ENCODE measurements around the gene ZNF836. TPM values are rescaled to one million over a fixed set of nuclear protein-coding genes. Genes with fewer than 3 reads are reported as not detected.
"Not testable (repeated sequence)": the region's sequence is repeated elsewhere in the genome, so short reads cannot be mapped to it uniquely, and the experiment has no call there.

Gene ZNF836
- total RNA-seq, 1 donor from 2014 or later = 5.7 TPM

DNA sequence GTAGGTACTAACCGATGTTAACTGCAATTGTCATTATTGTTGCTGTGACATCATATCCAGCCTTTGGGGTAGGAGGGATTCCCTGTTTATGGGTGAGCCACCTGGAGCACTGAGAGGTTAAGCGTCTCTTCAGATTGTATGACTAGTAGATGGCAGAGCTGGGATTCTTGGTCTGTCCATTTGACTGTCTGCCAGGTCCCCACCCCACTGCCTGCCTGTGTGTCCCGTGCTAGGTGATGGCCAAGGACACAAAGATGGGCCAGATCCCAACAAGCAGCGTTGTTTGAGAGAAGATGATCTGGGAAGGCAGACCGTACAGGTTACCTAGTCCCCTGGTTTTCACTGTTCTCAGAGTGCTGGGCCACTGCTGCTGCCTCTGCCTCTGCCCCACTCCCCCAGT, 35.1 kb upstream of the ZNF836 start:
- Histone ChIP-seq H3K4me1 (ENCODE audit: control insufficient read depth in 3 of 3, insufficient read depth in 3 of 3, low read length in 3 of 3) (peaks cover 7 to 20% (median 12%) of the 10 kb centered on the region in 3 donors), H3K36me3 (ENCODE audit: control insufficient read depth in 3 of 3, insufficient read depth in 3 of 3, low read length in 3 of 3) (peaks cover 75 to 85% (median 76%) of the 10 kb centered on the region in 3 donors)

GRCh38 chr19:52200755-52201391, 29.5 kb upstream of the ZNF836 start:
- Histone ChIP-seq H3K9ac (ENCODE audit: low read depth in 1 of 3, low read length in 3 of 3) (peak overlapping the region in 2 of 3 donors; percentile 25 to 27), H3K27ac (ENCODE audit: low read depth, low read length) (peak overlapping the region; percentile 85), H3K4me1 (ENCODE audit: control insufficient read depth in 3 of 3, insufficient read depth in 3 of 3, low read length in 3 of 3) (peaks cover 27 to 56% (median 45%) of the 10 kb centered on the region in 3 donors), H3K36me3 (ENCODE audit: control insufficient read depth in 3 of 3, insufficient read depth in 3 of 3, low read length in 3 of 3) (peaks cover 49 to 59% (median 57%) of the 10 kb centered on the region in 3 donors)
- H3K27me3 ChIP-seq (ENCODE audit: control insufficient read depth in 3 of 3, insufficient read depth in 3 of 3, low read length in 3 of 3); H3K4me3 ChIP-seq (ENCODE audit: low read length in 3 of 3); H3K9me3 ChIP-seq (ENCODE audit: control insufficient read depth in 3 of 3, low read length in 3 of 3): not testable (repeated sequence)

More for the DNA sequence above, 35.1 kb upstream of the ZNF836 start:
- H3K27ac ChIP-seq (ENCODE audit: low read depth, low read length) = no peak overlapping the region
- H3K4me3 ChIP-seq (ENCODE audit: low read length in 3 of 3) = no peak overlapping the region
- no peak overlapping the region for H3K9ac ChIP-seq (ENCODE audit: low read depth in 1 of 3, low read length in 3 of 3)
- H3K9me3 ChIP-seq (ENCODE audit: control insufficient read depth in 3 of 3, low read length in 3 of 3) = no peaks in the 10 kb centered on the region
- no peaks in the 10 kb centered on the region for H3K27me3 ChIP-seq (ENCODE audit: control insufficient read depth in 3 of 3, insufficient read depth in 3 of 3, low read length in 3 of 3)

GRCh38 chr19:52200044-52200443, 28.6 kb upstream of the ZNF836 start:
- H3K36me3 ChIP-seq (ENCODE audit: control insufficient read depth in 3 of 3, insufficient read depth in 3 of 3, low read length in 3 of 3) = peaks cover 45 to 58% (median 58%) of the 10 kb centered on the region in 3 donors
- no peak overlapping the region for H3K4me3 ChIP-seq (ENCODE audit: low read length in 3 of 3)
- H3K27ac ChIP-seq (ENCODE audit: low read depth, low read length) = peak overlapping the region; percentile 85
- peaks cover 33 to 64% (median 52%) of the 10 kb centered on the region in 3 donors for H3K4me1 ChIP-seq (ENCODE audit: control insufficient read depth in 3 of 3, insufficient read depth in 3 of 3, low read length in 3 of 3)
- H3K27me3 ChIP-seq (ENCODE audit: control insufficient read depth in 3 of 3, insufficient read depth in 3 of 3, low read length in 3 of 3) = no peaks in the 10 kb centered on the region
- no peaks in the 10 kb centered on the region for H3K9me3 ChIP-seq (ENCODE audit: control insufficient read depth in 3 of 3, low read length in 3 of 3)
- peak overlapping the region in 2 of 3 donors; percentile 25 to 27 for H3K9ac ChIP-seq (ENCODE audit: low read depth in 1 of 3, low read length in 3 of 3)

DNA sequence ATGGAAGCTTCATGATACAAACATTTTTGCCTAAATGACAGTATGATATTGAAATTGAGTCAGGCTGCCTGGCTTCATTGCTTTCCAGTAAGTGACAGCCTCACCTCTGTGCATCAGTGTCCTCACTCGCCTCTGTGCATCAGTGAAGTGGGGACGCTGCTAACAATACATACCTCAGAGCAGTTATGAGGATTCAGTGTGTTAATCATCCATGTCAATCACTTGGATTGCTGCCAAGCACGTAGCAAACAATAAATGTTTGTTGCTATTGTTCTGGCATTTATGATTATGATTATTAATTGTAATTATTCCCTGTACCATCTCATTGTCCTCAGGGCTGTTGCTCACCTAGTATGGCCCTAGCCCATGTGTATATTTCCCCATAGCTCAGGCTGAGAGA, 27.3 kb upstream of the ZNF836 start:
- no peak overlapping the region for H3K4me3 ChIP-seq (ENCODE audit: low read length in 3 of 3)
- no peak overlapping the region for H3K27ac ChIP-seq (ENCODE audit: low read depth, low read length)
- no peak overlapping the region for H3K9ac ChIP-seq (ENCODE audit: low read depth in 1 of 3, low read length in 3 of 3)
- H3K27me3 ChIP-seq (ENCODE audit: control insufficient read depth in 3 of 3, insufficient read depth in 3 of 3, low read length in 3 of 3) = no peaks in the 10 kb centered on the region
- peaks cover 43 to 72% (median 60%) of the 10 kb centered on the region in 3 donors for H3K4me1 ChIP-seq (ENCODE audit: control insufficient read depth in 3 of 3, insufficient read depth in 3 of 3, low read length in 3 of 3)
- peaks cover 35 to 46% (median 45%) of the 10 kb centered on the region in 3 donors for H3K36me3 ChIP-seq (ENCODE audit: control insufficient read depth in 3 of 3, insufficient read depth in 3 of 3, low read length in 3 of 3)
- H3K9me3 ChIP-seq (ENCODE audit: control insufficient read depth in 3 of 3, low read length in 3 of 3) = no peaks in the 10 kb centered on the region

- Histone ChIP-seq H3K27me3 (ENCODE audit: control insufficient read depth in 3 of 3, insufficient read depth in 3 of 3, low read length in 3 of 3) (no peaks in the 10 kb centered on the region), H3K9ac (ENCODE audit: low read depth in 1 of 3, low read length in 3 of 3) (no peak overlapping the region), H3K4me1 (ENCODE audit: control insufficient read depth in 3 of 3, insufficient read depth in 3 of 3, low read length in 3 of 3) (peaks cover 47 to 77% (median 56%) of the 10 kb centered on the region in 3 donors), H3K9me3 (ENCODE audit: control insufficient read depth in 3 of 3, low read length in 3 of 3) (no peaks in the 10 kb centered on the region), H3K27ac (ENCODE audit: low read depth, low read length) (no peak overlapping the region), H3K36me3 (ENCODE audit: control insufficient read depth in 3 of 3, insufficient read depth in 3 of 3, low read length in 3 of 3) (peaks cover 28 to 42% (median 42%) of the 10 kb centered on the region in 3 donors), H3K4me3 (ENCODE audit: low read length in 3 of 3) (no peak overlapping the region)
These were observed 26.5 kb upstream of the ZNF836 start for GRCh38 chr19:52197964-52198363.

- peaks cover 54 to 79% (median 64%) of the 10 kb centered on the region in 3 donors for H3K4me1 ChIP-seq (ENCODE audit: control insufficient read depth in 3 of 3, insufficient read depth in 3 of 3, low read length in 3 of 3)
- no peaks in the 10 kb centered on the region for H3K27me3 ChIP-seq (ENCODE audit: control insufficient read depth in 3 of 3, insufficient read depth in 3 of 3, low read length in 3 of 3)
- no peaks in the 10 kb centered on the region for H3K9me3 ChIP-seq (ENCODE audit: control insufficient read depth in 3 of 3, low read length in 3 of 3)
- peaks cover 14 to 33% (median 28%) of the 10 kb centered on the region in 3 donors for H3K36me3 ChIP-seq (ENCODE audit: control insufficient read depth in 3 of 3, insufficient read depth in 3 of 3, low read length in 3 of 3)
- H3K9ac ChIP-seq (ENCODE audit: low read depth in 1 of 3, low read length in 3 of 3) = no peak overlapping the region
- no peak overlapping the region for H3K4me3 ChIP-seq (ENCODE audit: low read length in 3 of 3)
- H3K27ac ChIP-seq (ENCODE audit: low read depth, low read length) = no peak overlapping the region
These were observed 25.0 kb upstream of the ZNF836 start for GRCh38 chr19:52196256-52196967.

DNA sequence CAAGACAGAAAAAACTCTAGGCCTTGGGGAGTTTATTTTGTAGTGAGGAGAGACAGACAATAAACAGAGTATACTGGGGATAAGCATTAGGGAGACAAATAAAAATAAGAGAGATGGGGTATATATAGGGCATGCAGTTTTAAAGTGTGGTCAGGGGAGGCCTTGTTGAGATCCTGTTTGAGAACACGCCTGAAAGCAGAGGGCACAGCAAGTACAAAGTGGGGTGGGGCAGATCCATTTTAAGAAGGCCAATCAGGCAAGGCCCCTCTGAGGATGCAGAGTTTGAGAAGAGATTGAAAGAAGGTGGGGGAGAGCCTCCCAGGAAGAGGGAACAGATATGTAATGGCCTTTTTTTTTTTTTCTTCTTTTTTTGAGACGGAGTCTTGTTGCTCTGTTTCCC, 20.5 kb upstream of the ZNF836 start:
- H3K4me1 ChIP-seq (ENCODE audit: control insufficient read depth in 3 of 3, insufficient read depth in 3 of 3, low read length in 3 of 3) = peaks cover 50 to 68% (median 54%) of the 10 kb centered on the region in 3 donors
- H3K27ac ChIP-seq (ENCODE audit: low read depth, low read length) = peak overlapping the region; percentile 93
- H3K9me3 ChIP-seq (ENCODE audit: control insufficient read depth in 3 of 3, low read length in 3 of 3) = no peaks in the 10 kb centered on the region
- H3K27me3 ChIP-seq (ENCODE audit: control insufficient read depth in 3 of 3, insufficient read depth in 3 of 3, low read length in 3 of 3) = no peaks in the 10 kb centered on the region
- peak overlapping the region; percentile 92 to 93 (median 92) for H3K4me3 ChIP-seq (ENCODE audit: low read length in 3 of 3)
- peak overlapping the region; percentile 91 to 99 (median 99) for H3K9ac ChIP-seq (ENCODE audit: low read depth in 1 of 3, low read length in 3 of 3)
- peaks cover 13 to 21% (median 21%) of the 10 kb centered on the region in 3 donors for H3K36me3 ChIP-seq (ENCODE audit: control insufficient read depth in 3 of 3, insufficient read depth in 3 of 3, low read length in 3 of 3)

DNA sequence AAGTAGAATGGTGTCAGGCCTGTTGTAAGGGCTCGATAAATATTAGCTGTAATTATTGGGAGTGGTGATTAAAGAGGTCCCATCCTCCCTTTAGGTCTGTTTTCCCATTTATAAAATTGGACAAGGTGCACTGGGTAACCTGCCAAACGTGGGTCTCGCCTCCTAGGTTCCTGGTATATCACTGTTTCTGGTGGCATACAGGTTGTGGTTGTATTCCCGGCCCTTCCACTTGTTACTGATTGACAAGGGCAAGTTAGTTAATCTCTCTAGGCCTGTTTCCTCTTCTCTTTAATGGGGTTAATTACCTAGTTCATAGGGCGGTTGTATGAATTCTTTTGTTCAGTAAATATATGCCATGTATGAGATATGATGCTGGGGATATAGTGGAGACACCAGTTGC, 20.0 kb upstream of the ZNF836 start:
- Histone ChIP-seq H3K9me3 (ENCODE audit: control insufficient read depth in 3 of 3, low read length in 3 of 3) (no peaks in the 10 kb centered on the region), H3K4me3 (ENCODE audit: low read length in 3 of 3) (peak overlapping the region; percentile 92 to 93 (median 92)), H3K27ac (ENCODE audit: low read depth, low read length) (peak overlapping the region; percentile 93), H3K36me3 (ENCODE audit: control insufficient read depth in 3 of 3, insufficient read depth in 3 of 3, low read length in 3 of 3) (peaks cover 8 to 19% (median 16%) of the 10 kb centered on the region in 3 donors), H3K4me1 (ENCODE audit: control insufficient read depth in 3 of 3, insufficient read depth in 3 of 3, low read length in 3 of 3) (peaks cover 46 to 62% (median 52%) of the 10 kb centered on the region in 3 donors), H3K27me3 (ENCODE audit: control insufficient read depth in 3 of 3, insufficient read depth in 3 of 3, low read length in 3 of 3) (no peaks in the 10 kb centered on the region), H3K9ac (ENCODE audit: low read depth in 1 of 3, low read length in 3 of 3) (peak overlapping the region; percentile 91 to 99 (median 99))

GRCh38 chr19:52190487-52191293, 19.3 kb upstream of the ZNF836 start:
- Histone ChIP-seq H3K4me3 (ENCODE audit: low read length in 3 of 3) (peak overlapping the region; percentile 92 to 93 (median 92)), H3K27ac (ENCODE audit: low read depth, low read length) (peak overlapping the region; percentile 93), H3K27me3 (ENCODE audit: control insufficient read depth in 3 of 3, insufficient read depth in 3 of 3, low read length in 3 of 3) (no peaks in the 10 kb centered on the region), H3K4me1 (ENCODE audit: control insufficient read depth in 3 of 3, insufficient read depth in 3 of 3, low read length in 3 of 3) (peaks cover 39 to 56% (median 50%) of the 10 kb centered on the region in 3 donors), H3K9me3 (ENCODE audit: control insufficient read depth in 3 of 3, low read length in 3 of 3) (no peaks in the 10 kb centered on the region), H3K9ac (ENCODE audit: low read depth in 1 of 3, low read length in 3 of 3) (peak overlapping the region; percentile 91 to 99 (median 99)), H3K36me3 (ENCODE audit: control insufficient read depth in 3 of 3, insufficient read depth in 3 of 3, low read length in 3 of 3) (peaks cover 5 to 12% (median 9%) of the 10 kb centered on the region in 3 donors)
